ENCODE results near the gene KRTAP10-9.
"Not testable (repeated sequence)": the region's sequence is repeated elsewhere in the genome, so short reads cannot be mapped to it uniquely, and the experiment has no call there.

Gene KRTAP10-9

DNA sequence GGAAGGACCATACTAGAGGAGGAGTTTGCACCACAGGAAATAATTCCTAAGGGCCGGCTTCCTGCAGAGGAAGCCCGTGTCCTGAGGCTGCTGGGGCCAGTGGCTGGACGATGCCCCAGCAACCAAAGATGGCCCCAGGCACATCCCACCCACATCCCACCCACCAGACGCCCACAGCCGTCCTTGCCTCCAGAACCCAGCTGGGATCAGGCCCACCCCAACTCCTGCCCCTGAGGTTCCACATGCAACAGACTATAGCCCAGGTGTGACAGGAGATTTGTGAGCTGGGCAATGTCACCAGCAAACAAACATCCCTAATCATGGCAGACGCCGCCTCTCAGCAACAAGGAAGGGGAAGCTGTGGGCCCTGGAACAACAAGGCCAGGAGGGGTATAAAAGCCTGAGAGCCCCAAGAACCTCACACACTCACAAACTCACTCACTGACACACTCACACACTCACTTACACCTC lies at the start of gene KRTAP10-9:
Gene KRTAP10-9, plus strand, starts transcription at position 421 of the 471 bp plus-strand sequence. CDS start 79 bp downstream, outside the sequence.
- Histone ChIP-seq H3K9ac (ENCODE audit: low read length) (no peak within 1 kb of the TSS), H3K4me1 (ENCODE audit: control insufficient read depth, insufficient read depth, low read length) (no peaks in the 10 kb centered on the region), H3K4me3 (ENCODE audit: low read length) (no peak within 1 kb of the TSS), H3K36me3 (ENCODE audit: control insufficient read depth, insufficient read depth, low read length) (no peaks in the 10 kb centered on the region), H3K27me3 (ENCODE audit: control insufficient read depth, insufficient read depth, low read length) (no peaks in the 10 kb centered on the region), H3K27ac (ENCODE audit: low read depth, low read length) (no peak within 1 kb of the TSS)

- Histone ChIP-seq H3K9ac (ENCODE audit: low read length) (no peak overlapping the region), H3K4me1 (ENCODE audit: control insufficient read depth, insufficient read depth, low read length) (no peaks in the 10 kb centered on the region), H3K36me3 (ENCODE audit: control insufficient read depth, insufficient read depth, low read length) (no peaks in the 10 kb centered on the region), H3K27me3 (ENCODE audit: control insufficient read depth, insufficient read depth, low read length) (no peaks in the 10 kb centered on the region), H3K27ac (ENCODE audit: low read depth, low read length) (no peak overlapping the region), H3K4me3 (ENCODE audit: low read length) (no peak overlapping the region)
Observed at GRCh38 chr21:44578371-44579055, 48.4 kb upstream of the KRTAP10-9 start.

DNA sequence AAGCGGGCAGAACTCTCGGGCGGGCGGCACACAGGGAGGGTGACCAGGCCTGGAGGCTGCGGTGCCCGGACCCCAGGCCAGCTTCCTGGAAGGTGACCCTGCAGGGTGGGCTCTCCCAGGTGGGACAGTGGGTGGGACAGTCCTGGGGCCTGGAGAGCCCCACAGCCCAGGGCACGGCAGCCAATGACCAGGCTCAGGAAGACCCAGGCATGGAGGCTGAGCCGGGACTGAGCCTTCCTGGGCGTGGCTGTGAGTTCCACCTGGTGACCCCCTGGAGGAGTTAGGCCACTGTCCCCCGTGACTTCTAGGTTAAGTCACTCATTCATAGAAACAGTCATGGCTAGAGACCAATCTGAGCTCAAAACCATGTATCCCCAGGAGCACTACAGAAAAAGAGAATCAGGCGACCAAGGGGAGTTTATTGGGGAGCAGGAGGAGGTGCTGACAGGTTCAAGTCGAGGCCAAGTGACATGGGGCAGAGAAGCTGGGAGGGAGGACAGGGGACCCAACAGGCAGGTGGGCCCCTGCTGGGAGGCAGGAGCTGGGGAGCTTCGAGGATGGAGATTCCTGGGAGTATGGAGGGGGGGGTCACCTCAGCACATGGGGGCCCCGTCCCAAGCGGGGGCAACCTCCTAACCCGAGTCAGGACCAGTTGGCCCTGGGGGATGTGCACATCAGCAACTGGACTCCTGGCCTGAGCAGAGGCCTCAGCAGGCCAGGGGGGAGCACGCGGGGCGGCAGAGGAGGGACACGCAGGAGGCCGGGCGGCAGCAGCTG lies 47.6 kb upstream of the KRTAP10-9 start:
- H3K27ac ChIP-seq (ENCODE audit: low read depth, low read length), result no peak overlapping the region
- H3K4me1 ChIP-seq (ENCODE audit: control insufficient read depth, insufficient read depth, low read length), result no peaks in the 10 kb centered on the region
- no peaks in the 10 kb centered on the region for H3K36me3 ChIP-seq (ENCODE audit: control insufficient read depth, insufficient read depth, low read length)
- no peaks in the 10 kb centered on the region for H3K27me3 ChIP-seq (ENCODE audit: control insufficient read depth, insufficient read depth, low read length)
- no peak overlapping the region for H3K4me3 ChIP-seq (ENCODE audit: low read length)
- no peak overlapping the region for H3K9ac ChIP-seq (ENCODE audit: low read length)

GRCh38 chr21:44579833-44580144 lies 47.1 kb upstream of the KRTAP10-9 start:
- Histone ChIP-seq H3K27ac (ENCODE audit: low read depth, low read length) (no peak overlapping the region), H3K4me1 (ENCODE audit: control insufficient read depth, insufficient read depth, low read length) (no peaks in the 10 kb centered on the region), H3K9ac (ENCODE audit: low read length) (no peak overlapping the region), H3K27me3 (ENCODE audit: control insufficient read depth, insufficient read depth, low read length) (no peaks in the 10 kb centered on the region), H3K4me3 (ENCODE audit: low read length) (no peak overlapping the region), H3K36me3 (ENCODE audit: control insufficient read depth, insufficient read depth, low read length) (no peaks in the 10 kb centered on the region)

GRCh38 chr21:44580231-44580821 lies 46.6 kb upstream of the KRTAP10-9 start, which contains the start of gene KRTAP10-5:
Gene KRTAP10-5, minus strand, starts transcription at chr21:44580604. Its CDS starts 26 bp downstream, at chr21:44580578.
- H3K4me3 ChIP-seq (ENCODE audit: low read length); H3K9ac ChIP-seq (ENCODE audit: low read length); H3K36me3 ChIP-seq (ENCODE audit: control insufficient read depth, insufficient read depth, low read length); H3K4me1 ChIP-seq (ENCODE audit: control insufficient read depth, insufficient read depth, low read length); H3K27me3 ChIP-seq (ENCODE audit: control insufficient read depth, insufficient read depth, low read length); H3K27ac ChIP-seq (ENCODE audit: low read depth, low read length): not testable (repeated sequence)

DNA sequence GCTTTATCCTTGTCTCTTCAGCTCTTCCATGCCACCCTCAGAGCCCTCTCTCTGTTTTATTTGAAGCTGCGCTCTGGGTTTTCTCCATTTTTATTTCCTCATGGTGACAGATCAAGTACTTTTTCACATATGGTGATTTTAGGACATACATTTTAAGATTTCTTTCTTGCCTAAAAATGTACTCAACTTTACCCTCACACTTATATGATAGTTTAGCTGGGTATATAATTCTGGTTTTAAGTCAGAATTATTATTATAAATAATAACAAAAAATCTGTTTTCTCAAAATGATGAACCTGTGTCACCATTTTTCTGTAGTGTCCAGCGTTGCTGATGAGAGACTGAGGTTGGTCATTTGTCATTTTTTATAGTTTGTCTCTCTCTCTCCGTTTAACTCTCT lies 45.7 kb upstream of the KRTAP10-9 start:
- H3K36me3 ChIP-seq (ENCODE audit: control insufficient read depth, insufficient read depth, low read length), result no peaks in the 10 kb centered on the region
- H3K27me3 ChIP-seq (ENCODE audit: control insufficient read depth, insufficient read depth, low read length), result no peaks in the 10 kb centered on the region
- no peak overlapping the region for H3K9ac ChIP-seq (ENCODE audit: low read length)
- H3K4me1 ChIP-seq (ENCODE audit: control insufficient read depth, insufficient read depth, low read length), result no peaks in the 10 kb centered on the region
- no peak overlapping the region for H3K4me3 ChIP-seq (ENCODE audit: low read length)
- no peak overlapping the region for H3K27ac ChIP-seq (ENCODE audit: low read depth, low read length)

- no peaks in the 10 kb centered on the region for H3K27me3 ChIP-seq (ENCODE audit: control insufficient read depth, insufficient read depth, low read length)
- no peaks in the 10 kb centered on the region for H3K4me1 ChIP-seq (ENCODE audit: control insufficient read depth, insufficient read depth, low read length)
- H3K4me3 ChIP-seq (ENCODE audit: low read length), result no peak overlapping the region
- no peak overlapping the region for H3K27ac ChIP-seq (ENCODE audit: low read depth, low read length)
- no peaks in the 10 kb centered on the region for H3K36me3 ChIP-seq (ENCODE audit: control insufficient read depth, insufficient read depth, low read length)
- no peak overlapping the region for H3K9ac ChIP-seq (ENCODE audit: low read length)
Observed at GRCh38 chr21:44582055-44582454, 44.8 kb upstream of the KRTAP10-9 start.

- Histone ChIP-seq H3K4me3 (ENCODE audit: low read length) (no peak overlapping the region), H3K27ac (ENCODE audit: low read depth, low read length) (no peak overlapping the region), H3K27me3 (ENCODE audit: control insufficient read depth, insufficient read depth, low read length) (no peaks in the 10 kb centered on the region), H3K9ac (ENCODE audit: low read length) (no peak overlapping the region), H3K4me1 (ENCODE audit: control insufficient read depth, insufficient read depth, low read length) (no peaks in the 10 kb centered on the region), H3K36me3 (ENCODE audit: control insufficient read depth, insufficient read depth, low read length) (no peaks in the 10 kb centered on the region)
Observed at GRCh38 chr21:44583089-44583799, 43.6 kb upstream of the KRTAP10-9 start.

DNA sequence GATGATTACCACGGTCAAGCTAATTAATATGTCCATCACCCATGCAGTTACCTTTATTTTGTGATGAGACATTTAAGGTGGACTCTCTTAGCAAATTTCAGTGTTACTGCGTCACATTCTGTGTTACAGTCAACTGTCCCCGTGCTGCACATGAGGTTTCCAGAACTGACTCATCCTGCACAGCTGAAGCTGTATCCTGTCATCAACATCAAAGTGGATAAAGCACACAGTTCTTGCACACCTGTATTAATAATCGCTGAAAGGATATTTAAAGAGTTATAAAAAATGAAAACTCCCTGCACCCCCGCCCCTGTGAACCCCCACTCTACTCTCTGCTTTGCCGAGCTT lies 43.1 kb upstream of the KRTAP10-9 start:
- Histone ChIP-seq H3K36me3 (ENCODE audit: control insufficient read depth, insufficient read depth, low read length) (no peaks in the 10 kb centered on the region), H3K9ac (ENCODE audit: low read length) (no peak overlapping the region), H3K4me1 (ENCODE audit: control insufficient read depth, insufficient read depth, low read length) (no peaks in the 10 kb centered on the region), H3K4me3 (ENCODE audit: low read length) (no peak overlapping the region), H3K27me3 (ENCODE audit: control insufficient read depth, insufficient read depth, low read length) (no peaks in the 10 kb centered on the region), H3K27ac (ENCODE audit: low read depth, low read length) (no peak overlapping the region)

- H3K27ac ChIP-seq (ENCODE audit: low read depth, low read length), result no peak overlapping the region
- peaks cover 2% of the 10 kb centered on the region for H3K27me3 ChIP-seq (ENCODE audit: control insufficient read depth, insufficient read depth, low read length)
- no peaks in the 10 kb centered on the region for H3K36me3 ChIP-seq (ENCODE audit: control insufficient read depth, insufficient read depth, low read length)
- H3K4me3 ChIP-seq (ENCODE audit: low read length), result no peak overlapping the region
- no peaks in the 10 kb centered on the region for H3K4me1 ChIP-seq (ENCODE audit: control insufficient read depth, insufficient read depth, low read length)
- H3K9ac ChIP-seq (ENCODE audit: low read length), result no peak overlapping the region
Observed at GRCh38 chr21:44585892-44586291, 41.0 kb upstream of the KRTAP10-9 start.

DNA sequence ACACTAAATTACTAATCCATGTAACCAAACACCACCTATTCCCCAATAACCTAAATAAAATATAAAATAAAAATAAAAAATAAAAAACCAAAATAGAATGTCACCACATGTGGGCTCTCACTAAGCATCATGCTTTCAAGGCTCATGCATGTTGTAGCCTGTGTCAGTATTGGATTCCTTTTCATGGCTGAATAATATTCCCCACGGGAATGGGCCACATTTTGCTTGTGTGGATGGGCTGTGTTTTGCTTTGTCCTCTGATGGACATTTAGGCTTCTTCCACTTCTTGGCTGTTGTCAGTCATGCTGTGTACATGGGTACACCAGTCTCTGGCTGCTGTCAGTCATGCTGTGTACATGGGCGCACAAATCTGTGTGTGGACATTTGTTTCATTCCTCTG lies 37.8 kb upstream of the KRTAP10-9 start:
- no peaks in the 10 kb centered on the region for H3K4me1 ChIP-seq (ENCODE audit: control insufficient read depth, insufficient read depth, low read length)
- H3K27ac ChIP-seq (ENCODE audit: low read depth, low read length), result no peak overlapping the region
- H3K9ac ChIP-seq (ENCODE audit: low read length), result no peak overlapping the region
- H3K36me3 ChIP-seq (ENCODE audit: control insufficient read depth, insufficient read depth, low read length), result no peaks in the 10 kb centered on the region
- H3K27me3 ChIP-seq (ENCODE audit: control insufficient read depth, insufficient read depth, low read length), result peaks cover 2% of the 10 kb centered on the region
- no peak overlapping the region for H3K4me3 ChIP-seq (ENCODE audit: low read length)

DNA sequence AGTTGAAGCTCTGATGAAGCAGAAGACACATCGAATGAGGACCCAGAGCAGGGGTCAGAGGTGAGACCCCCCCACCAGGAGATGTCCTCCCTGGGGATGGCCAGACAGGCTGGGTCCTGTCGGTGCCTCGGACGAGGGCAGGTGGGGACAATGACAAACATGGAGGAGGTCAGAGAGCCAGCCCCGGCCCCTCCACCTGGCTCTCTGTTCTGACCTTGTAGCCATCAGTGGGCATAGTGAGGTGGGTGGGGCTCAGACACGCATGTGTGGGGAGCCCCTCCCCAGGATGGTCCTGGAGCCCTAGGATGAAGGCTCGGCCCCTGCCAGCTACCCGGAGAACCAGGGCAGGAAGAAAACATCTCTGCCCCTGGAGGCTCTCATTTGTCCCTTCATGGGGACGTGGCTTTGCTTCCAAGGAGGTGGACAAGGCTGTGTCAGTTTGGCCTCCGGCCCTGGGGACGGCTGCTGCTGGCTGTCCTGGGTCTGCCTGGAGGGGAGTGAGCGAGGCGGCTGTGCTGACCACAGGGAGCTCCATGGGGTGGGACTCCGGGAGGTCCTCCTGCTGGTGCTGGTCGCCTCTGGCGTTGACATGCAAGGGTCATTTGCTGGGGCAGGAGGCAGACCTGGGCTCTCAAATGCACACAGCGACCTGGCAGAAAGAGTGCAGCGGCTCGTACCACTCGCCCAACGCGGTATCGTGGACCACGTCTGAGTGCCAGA lies 37.1 kb upstream of the KRTAP10-9 start:
- H3K9ac ChIP-seq (ENCODE audit: low read length), result no peak overlapping the region
- H3K27me3 ChIP-seq (ENCODE audit: control insufficient read depth, insufficient read depth, low read length), result peaks cover 2% of the 10 kb centered on the region
- no peaks in the 10 kb centered on the region for H3K36me3 ChIP-seq (ENCODE audit: control insufficient read depth, insufficient read depth, low read length)
- H3K4me1 ChIP-seq (ENCODE audit: control insufficient read depth, insufficient read depth, low read length), result no peaks in the 10 kb centered on the region
- no peak overlapping the region for H3K27ac ChIP-seq (ENCODE audit: low read depth, low read length)
- no peak overlapping the region for H3K4me3 ChIP-seq (ENCODE audit: low read length)
